ENCODE measurements around the gene TUBB4B. TPM values are rescaled to one million over a fixed set of nuclear protein-coding genes. Genes with fewer than 3 reads are reported as not detected.

Gene TUBB4B
- total RNA-seq, 1 donor: 67.7 TPM

- Histone ChIP-seq H3K9me3 (ENCODE audit: low read depth, low read length) (no peaks in the 10 kb centered on the region), H3K4me2 (ENCODE audit: insufficient read depth, low read length) (no peak overlapping the region), H4K20me1 (ENCODE audit: insufficient read depth, low read length) (peaks cover 7% of the 10 kb centered on the region), H3K27me3 (ENCODE audit: insufficient read depth, low read length) (no peaks in the 10 kb centered on the region), H3K27ac (ENCODE audit: low read depth, low read length) (no peak overlapping the region), H2AFZ (ENCODE audit: low read length) (no peak overlapping the region), H3K4me1 (ENCODE audit: insufficient read depth, low read length) (peaks cover 20% of the 10 kb centered on the region), H3K36me3 (ENCODE audit: insufficient read depth, low read length) (peaks cover 41% of the 10 kb centered on the region), H3K79me2 (ENCODE audit: insufficient read depth, low read length) (peaks cover 15% of the 10 kb centered on the region), H3K4me3 (ENCODE audit: insufficient read depth, low read length) (no peak overlapping the region)
- DNase-seq (ENCODE audit: insufficient read length, low spot score, missing footprints): peak; percentile 37
- TF ChIP-seq CTCF (IDR thresholded peaks at IDR 0.05; ENCODE audit: extremely low read depth, low read depth, low read length): no peak
Observed at GRCh38 chr9:137265496-137266161, 24.5 kb downstream of the TUBB4B start.

DNA sequence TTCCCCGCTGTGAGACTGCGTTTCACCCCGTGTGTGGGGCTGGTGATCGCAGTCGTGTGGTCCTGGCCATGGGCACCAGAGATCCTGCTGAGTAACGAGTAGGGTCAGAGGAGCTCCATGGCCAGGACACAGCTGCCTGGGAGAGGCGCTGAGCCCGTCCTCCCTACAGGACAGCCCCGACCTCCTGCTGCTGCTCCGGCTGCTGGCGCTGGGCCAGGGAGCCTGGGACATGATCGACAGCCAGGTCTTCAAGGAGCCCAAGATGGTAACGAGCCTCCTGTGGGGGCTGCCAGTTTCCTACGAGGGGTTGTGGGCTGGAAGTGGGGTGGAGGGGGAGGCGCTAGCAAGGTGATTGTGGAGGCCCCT is 25.1 kb downstream of the TUBB4B start:
- H3K4me2 ChIP-seq (ENCODE audit: insufficient read depth, low read length): no peak overlapping the region
- H2AFZ ChIP-seq (ENCODE audit: low read length): no peak overlapping the region
- H4K20me1 ChIP-seq (ENCODE audit: insufficient read depth, low read length): peaks cover 11% of the 10 kb centered on the region
- DNase-seq (ENCODE audit: insufficient read length, low spot score, missing footprints): no peak
- no peak for TF ChIP-seq CTCF (IDR thresholded peaks at IDR 0.05; ENCODE audit: extremely low read depth, low read depth, low read length)
- H3K4me1 ChIP-seq (ENCODE audit: insufficient read depth, low read length): peaks cover 20% of the 10 kb centered on the region
- no peaks in the 10 kb centered on the region for H3K27me3 ChIP-seq (ENCODE audit: insufficient read depth, low read length)
- H3K79me2 ChIP-seq (ENCODE audit: insufficient read depth, low read length): peaks cover 17% of the 10 kb centered on the region
- no peak overlapping the region for H3K4me3 ChIP-seq (ENCODE audit: insufficient read depth, low read length)
- no peak overlapping the region for H3K27ac ChIP-seq (ENCODE audit: low read depth, low read length)
- H3K9me3 ChIP-seq (ENCODE audit: low read depth, low read length): no peaks in the 10 kb centered on the region
- H3K36me3 ChIP-seq (ENCODE audit: insufficient read depth, low read length): peaks cover 45% of the 10 kb centered on the region

GRCh38 chr9:137266585-137267453 is 25.7 kb downstream of the TUBB4B start:
- H3K9me3 ChIP-seq (ENCODE audit: low read depth, low read length): no peaks in the 10 kb centered on the region
- peak; percentile 60 for DNase-seq (ENCODE audit: insufficient read length, low spot score, missing footprints)
- H3K4me1 ChIP-seq (ENCODE audit: insufficient read depth, low read length): peaks cover 20% of the 10 kb centered on the region
- no peak overlapping the region for H3K27ac ChIP-seq (ENCODE audit: low read depth, low read length)
- H3K4me3 ChIP-seq (ENCODE audit: insufficient read depth, low read length): no peak overlapping the region
- peaks cover 17% of the 10 kb centered on the region for H3K79me2 ChIP-seq (ENCODE audit: insufficient read depth, low read length)
- peaks cover 45% of the 10 kb centered on the region for H3K36me3 ChIP-seq (ENCODE audit: insufficient read depth, low read length)
- no peaks in the 10 kb centered on the region for H3K27me3 ChIP-seq (ENCODE audit: insufficient read depth, low read length)
- H2AFZ ChIP-seq (ENCODE audit: low read length): no peak overlapping the region
- peaks cover 11% of the 10 kb centered on the region for H4K20me1 ChIP-seq (ENCODE audit: insufficient read depth, low read length)
- TF ChIP-seq CTCF (IDR thresholded peaks at IDR 0.05; ENCODE audit: extremely low read depth, low read depth, low read length): no peak
- H3K4me2 ChIP-seq (ENCODE audit: insufficient read depth, low read length): no peak overlapping the region

- peak; percentile 96 for DNase-seq (ENCODE audit: insufficient read length, low spot score, missing footprints)
- Histone ChIP-seq H3K36me3 (ENCODE audit: insufficient read depth, low read length) (peaks cover 53% of the 10 kb centered on the region), H3K4me3 (ENCODE audit: insufficient read depth, low read length) (no peak overlapping the region)
Observed at GRCh38 chr9:137267933-137268355, 26.9 kb downstream of the TUBB4B start.

More at GRCh38 chr9:137267933-137268355, 26.9 kb downstream of the TUBB4B start:
- H3K4me2 ChIP-seq (ENCODE audit: insufficient read depth, low read length): no peak overlapping the region
- H3K27ac ChIP-seq (ENCODE audit: low read depth, low read length): peak overlapping the region; percentile 45
- TF ChIP-seq CTCF (IDR thresholded peaks at IDR 0.05; ENCODE audit: extremely low read depth, low read depth, low read length): no peak
- peaks cover 17% of the 10 kb centered on the region for H3K79me2 ChIP-seq (ENCODE audit: insufficient read depth, low read length)
- H4K20me1 ChIP-seq (ENCODE audit: insufficient read depth, low read length): peaks cover 11% of the 10 kb centered on the region
- no peak overlapping the region for H2AFZ ChIP-seq (ENCODE audit: low read length)
- peaks cover 20% of the 10 kb centered on the region for H3K4me1 ChIP-seq (ENCODE audit: insufficient read depth, low read length)
- no peaks in the 10 kb centered on the region for H3K9me3 ChIP-seq (ENCODE audit: low read depth, low read length)
- H3K27me3 ChIP-seq (ENCODE audit: insufficient read depth, low read length): no peaks in the 10 kb centered on the region
